ENCODE measurements around the gene SH2D3C. TPM values are rescaled to one million over a fixed set of nuclear protein-coding genes. Genes with fewer than 3 reads are reported as not detected.
"Not testable (repeated sequence)": the region's sequence is repeated elsewhere in the genome, so short reads cannot be mapped to it uniquely, and the experiment has no call there.

SH2D3C gene
- total RNA-seq, 1 experiment from 2014 or later, result 0.79 TPM

DNA sequence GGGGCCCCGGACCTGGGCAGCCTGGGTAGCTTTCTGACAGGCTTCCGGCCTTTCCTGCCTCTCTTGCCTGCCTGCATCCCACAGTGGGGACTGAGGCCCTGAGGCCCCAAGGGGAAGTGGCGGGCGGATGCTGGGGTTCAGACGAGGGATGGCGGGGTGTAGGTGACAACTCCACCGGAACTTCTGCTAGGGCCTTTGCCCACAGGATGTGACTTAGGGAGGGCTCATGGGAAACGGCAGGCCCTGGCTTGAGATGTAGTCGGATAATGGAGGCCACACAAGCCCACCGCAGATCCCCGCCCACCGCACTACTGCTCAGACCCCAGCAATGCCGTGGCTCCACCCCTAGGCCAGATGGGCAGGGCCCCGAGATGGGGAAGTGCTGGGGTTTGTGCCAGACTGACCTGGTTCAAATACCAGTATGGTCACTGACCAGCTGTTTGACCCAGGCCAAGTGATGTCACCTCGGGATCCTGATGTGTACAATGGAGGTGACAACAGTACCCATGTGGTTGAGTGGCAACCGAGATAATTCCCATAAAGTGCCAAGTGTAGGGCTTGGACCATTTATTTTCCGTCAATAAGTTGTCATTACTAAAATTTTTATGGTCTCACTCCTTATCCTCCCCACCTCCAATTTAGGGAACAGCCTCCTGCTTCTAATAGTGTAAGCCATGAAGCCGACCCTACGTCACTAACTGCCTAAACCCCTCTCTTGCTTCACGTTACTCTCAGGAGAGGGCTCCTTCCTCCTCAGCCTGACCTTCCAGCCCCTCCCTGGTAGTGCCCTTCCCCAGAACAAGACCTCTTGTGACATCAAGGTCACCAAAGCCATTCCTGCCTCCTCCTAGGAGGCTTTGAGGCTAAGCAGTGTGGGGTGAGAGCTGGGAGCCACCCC, 4.9 kb upstream of the SH2D3C start:
- Histone ChIP-seq H3K27ac (no peak overlapping the region), H2AFZ (no peak overlapping the region), H3K9me3 (ENCODE audit: insufficient read depth, low read depth) (no peaks in the 10 kb centered on the region), H3K9me2 (ENCODE audit: insufficient read depth) (no peaks in the 10 kb centered on the region), H3K27me3 (ENCODE audit: insufficient read depth, low read depth) (no peaks in the 10 kb centered on the region), H3K4me1 (replicated peaks; ENCODE audit: insufficient read depth) (peaks cover 8% of the 10 kb centered on the region), H3K79me2 (ENCODE audit: low read depth) (peaks cover 25% of the 10 kb centered on the region), H3F3A (ENCODE audit: insufficient read depth, low read depth) (peaks cover 15% of the 10 kb centered on the region; the same call in 1 of the 2 replicates), H4K20me1 (ENCODE audit: insufficient read depth) (peaks cover 23% of the 10 kb centered on the region), H3K4me3 (no peak overlapping the region), H3K4me2 (no peak overlapping the region), H3K36me3 (ENCODE audit: low read depth) (peaks cover 11% of the 10 kb centered on the region)
- POLR2A ChIA-PET (ENCODE audit: unreplicated experiment), result no interaction called here
- intact Hi-C loops (cut with micrococcal nuclease; ENCODE audit: unreplicated experiment), result loop anchor here (2.0 kb wide), 1 partner anchor 193 kb away; no protein-coding TSS in a partner anchor
- BruUV-seq (replicated peaks), result no TSS peak
- TF ChIP-seq, protein P1, sequence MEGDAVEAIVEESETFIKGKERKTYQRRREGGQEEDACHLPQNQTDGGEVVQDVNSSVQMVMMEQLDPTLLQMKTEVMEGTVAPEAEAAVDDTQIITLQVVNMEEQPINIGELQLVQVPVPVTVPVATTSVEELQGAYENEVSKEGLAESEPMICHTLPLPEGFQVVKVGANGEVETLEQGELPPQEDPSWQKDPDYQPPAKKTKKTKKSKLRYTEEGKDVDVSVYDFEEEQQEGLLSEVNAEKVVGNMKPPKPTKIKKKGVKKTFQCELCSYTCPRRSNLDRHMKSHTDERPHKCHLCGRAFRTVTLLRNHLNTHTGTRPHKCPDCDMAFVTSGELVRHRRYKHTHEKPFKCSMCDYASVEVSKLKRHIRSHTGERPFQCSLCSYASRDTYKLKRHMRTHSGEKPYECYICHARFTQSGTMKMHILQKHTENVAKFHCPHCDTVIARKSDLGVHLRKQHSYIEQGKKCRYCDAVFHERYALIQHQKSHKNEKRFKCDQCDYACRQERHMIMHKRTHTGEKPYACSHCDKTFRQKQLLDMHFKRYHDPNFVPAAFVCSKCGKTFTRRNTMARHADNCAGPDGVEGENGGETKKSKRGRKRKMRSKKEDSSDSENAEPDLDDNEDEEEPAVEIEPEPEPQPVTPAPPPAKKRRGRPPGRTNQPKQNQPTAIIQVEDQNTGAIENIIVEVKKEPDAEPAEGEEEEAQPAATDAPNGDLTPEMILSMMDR (conservative IDR thresholded peaks at IDR 0.05), result no peak
- no peak for TF ChIP-seq EZH2 (IDR thresholded peaks at IDR 0.05; ENCODE audit: low read depth)
- no peak for DNase-seq
- CTCF ChIA-PET, result interaction anchor here (0.6 kb wide), 1 partner anchor 621 kb away, joined by 3 read pairs; no protein-coding TSS in a partner anchor

DNA sequence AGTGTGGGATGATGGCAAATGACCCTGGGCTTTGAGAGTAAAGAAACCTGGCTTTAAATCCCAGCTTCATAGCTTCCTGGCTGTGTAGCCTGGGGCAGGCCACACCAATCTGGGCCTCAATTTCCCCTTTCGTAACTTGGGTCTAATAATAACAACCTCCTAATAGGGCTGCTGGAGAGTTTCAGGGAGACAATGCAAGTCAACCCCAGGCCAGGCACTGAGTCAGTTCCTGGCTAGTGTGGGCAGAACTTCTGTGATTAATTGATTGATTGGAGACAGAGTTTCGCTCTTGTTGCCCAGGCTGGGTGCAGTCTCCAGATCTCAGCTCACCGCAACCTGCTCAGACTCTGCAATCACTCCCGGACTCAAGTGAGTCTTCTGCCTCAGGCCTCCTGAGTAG, 3.3 kb upstream of the SH2D3C start:
- H3K9me2 ChIP-seq (ENCODE audit: insufficient read depth), result no peaks in the 10 kb centered on the region
- no peaks in the 10 kb centered on the region for H3K4me1 ChIP-seq (replicated peaks; ENCODE audit: insufficient read depth)
- H4K20me1 ChIP-seq (ENCODE audit: insufficient read depth), result peaks cover 8% of the 10 kb centered on the region; the same call in 1 of the 2 replicates
- no peak overlapping the region for H3K4me3 ChIP-seq
- POLR2A ChIA-PET (ENCODE audit: unreplicated experiment), result no interaction called here
- H2AFZ ChIP-seq, result no peak overlapping the region
- no peak overlapping the region for H3K27ac ChIP-seq
- H3K36me3 ChIP-seq (ENCODE audit: low read depth), result no peaks in the 10 kb centered on the region
- peaks cover 15% of the 10 kb centered on the region; the same call in 1 of the 2 replicates for H3F3A ChIP-seq (ENCODE audit: insufficient read depth, low read depth)
- no peak for TF ChIP-seq EZH2 (IDR thresholded peaks at IDR 0.05; ENCODE audit: low read depth)
- TF ChIP-seq, protein P1 (conservative IDR thresholded peaks at IDR 0.05), result no peak
- DNase-seq, result no peak
- no peaks in the 10 kb centered on the region for H3K27me3 ChIP-seq (ENCODE audit: insufficient read depth, low read depth)
- no peak overlapping the region for H3K4me2 ChIP-seq
- intact Hi-C loops (cut with micrococcal nuclease; ENCODE audit: unreplicated experiment), result no loop called here
- CTCF ChIA-PET, result no interaction called here
- H3K79me2 ChIP-seq (ENCODE audit: low read depth), result peaks cover 9% of the 10 kb centered on the region
- no peaks in the 10 kb centered on the region for H3K9me3 ChIP-seq (ENCODE audit: insufficient read depth, low read depth)
- no TSS peak for BruUV-seq (replicated peaks)

DNA sequence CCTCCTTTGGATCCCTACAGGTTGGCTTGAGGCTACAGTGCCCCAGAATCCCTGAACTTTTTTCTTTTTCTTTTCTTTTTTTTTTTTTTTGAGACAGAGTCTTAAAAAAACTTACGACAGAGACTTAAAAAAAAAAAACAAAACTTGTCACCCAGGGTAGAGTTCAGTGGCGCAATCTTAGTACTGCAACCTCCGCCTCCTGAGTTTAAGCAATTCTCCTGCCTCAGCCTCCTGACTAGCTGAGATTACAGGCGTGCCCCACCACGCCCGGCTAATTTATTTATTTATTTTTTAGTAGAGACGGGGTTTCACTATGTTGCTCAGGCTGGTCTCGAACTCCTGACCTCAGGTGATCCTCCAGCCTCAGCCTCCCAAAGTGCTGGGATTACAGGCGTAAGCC, 2.4 kb upstream of the SH2D3C start:
- not testable (repeated sequence) for H2AFZ ChIP-seq; H3K27me3 ChIP-seq (ENCODE audit: insufficient read depth, low read depth)

More for the DNA sequence above, 2.4 kb upstream of the SH2D3C start:
- CTCF ChIA-PET, result interaction anchor here (0.7 kb wide), 1 partner anchor 24 kb away, joined by 6 read pairs; no protein-coding TSS in a partner anchor
- BruUV-seq (replicated peaks); POLR2A ChIA-PET (ENCODE audit: unreplicated experiment); H3K4me3 ChIP-seq; H3K79me2 ChIP-seq (ENCODE audit: low read depth); H3K4me1 ChIP-seq (replicated peaks; ENCODE audit: insufficient read depth); DNase-seq; intact Hi-C loops (cut with micrococcal nuclease; ENCODE audit: unreplicated experiment); H3K36me3 ChIP-seq (ENCODE audit: low read depth); H3K9me2 ChIP-seq (ENCODE audit: insufficient read depth); H3K27ac ChIP-seq; H3K9me3 ChIP-seq (ENCODE audit: insufficient read depth, low read depth); H3K4me2 ChIP-seq; H4K20me1 ChIP-seq (ENCODE audit: insufficient read depth): not testable (repeated sequence)
- peaks cover 15% of the 10 kb centered on the region; the same call in 1 of the 2 replicates for H3F3A ChIP-seq (ENCODE audit: insufficient read depth, low read depth)
